K562 (cell line): Measurements from ENCODE around the gene PRSS23. TPM values are rescaled to one million over a fixed set of nuclear protein-coding genes. Genes with fewer than 3 reads are reported as not detected.

Experiments used
- ATAC-seq: fragments of 200-7000 bp; cut with Tn5 transposase; 3 replicates; pipeline ENCODE4 v1.9.1; 2020; ENCODE audit warnings: moderate library complexity
- BruUV-seq: library from RNA; stranded (reverse); fragments of 400-500 nt; replicated peaks from 2 replicates; lab custom pipeline; 2021; lab: Mats Ljungman, UMichigan
- CTCF ChIA-PET: fragments of 300-600 bp; formaldehyde crosslinking; extraction: SDS; loops from one replicate; lab custom pipeline; 2021; ENCODE audit warnings: low intra/inter-chr PET ratio; lab: Yijun Ruan, JAX
- POLR2A ChIA-PET: fragments of 300-600, 350-650 bp; sonication (Branson Sonifier 250); formaldehyde crosslinking; extraction: SDS; loops from one replicate; lab custom pipeline; 2021; ENCODE audit warnings: antibody characterized with exemption, inconsistent platforms; lab: Yijun Ruan, JAX
- DNase-seq, 4 experiments: peaks; one replicate each; pipeline versions ENCODE4 v3.0.0 to v3.0.0-alpha.2; 2011 to 2018; ENCODE audit warnings: low spot score in 3 of 4, mixed read lengths in 3 of 4; ENCODE audit errors: extremely low read depth in 1 of 4
- FAIRE-seq: peaks from 2 replicates; lab custom pipeline; 2011; peaks lifted over from hg19 to GRCh38; lab: Jason Lieb, UNC
- H2AFZ ChIP-seq: 2 replicates; pipeline ENCODE4 v1.6.0; 2011; ENCODE audit warnings: low read depth, low read length, control low read depth, inconsistent platforms
- H3K27ac ChIP-seq: fragments of 200-600 bp; 3 replicates; pipeline ENCODE4 v1.8.0; 2011; ENCODE audit warnings: low read depth, mild to moderate bottlenecking, control low read depth, inconsistent platforms, low read length, moderate library complexity, mixed read lengths; ENCODE audit errors: extremely low read depth
- H3K27me3 ChIP-seq, 2 experiments: fragments of 300-600 bp in 1 of 2; 2 replicates in 1 of 2; 3 replicates in 1 of 2; pipeline versions ENCODE4 v1.6.0 to v1.8.0; 2011; ENCODE audit warnings: inconsistent platforms in 2 of 2, low read length in 2 of 2, mild to moderate bottlenecking in 1 of 2, mixed read lengths in 1 of 2, moderate library complexity in 1 of 2; ENCODE audit not compliant: control insufficient read depth in 2 of 2, insufficient read depth in 2 of 2
- H3K36me3 ChIP-seq: fragments of 300-600 bp; 3 replicates; pipeline ENCODE4 v1.8.0; 2011; ENCODE audit warnings: mild to moderate bottlenecking, low read length, inconsistent platforms; ENCODE audit not compliant: control insufficient read depth, insufficient read depth
- H3K4me1 ChIP-seq, 2 experiments: fragments of 200-600 bp in 1 of 2; replicated peaks in 1 of 2; 2 replicates in 1 of 2; 3 replicates in 1 of 2; pipeline versions ENCODE4 v1.5.1 to v1.8.0; 2011; ENCODE audit warnings: inconsistent platforms in 2 of 2, low read length in 2 of 2, mild to moderate bottlenecking in 1 of 2, mixed read lengths in 1 of 2, moderate library complexity in 1 of 2; ENCODE audit not compliant: control insufficient read depth in 2 of 2, insufficient read depth in 2 of 2
- H3K4me2 ChIP-seq: 2 replicates; pipeline ENCODE4 v1.6.1; 2011; ENCODE audit warnings: low read length, control low read depth, inconsistent platforms, mixed read lengths; ENCODE audit not compliant: insufficient read depth
- H3K4me3 ChIP-seq: fragments of 200-600 bp; sonication (generic), shearing (Covaris generic); 2 replicates; pipeline ENCODE4 v1.5.1; 2016; ENCODE audit warnings: control low read depth, inconsistent platforms
- H3K79me2 ChIP-seq: fragments of 200-600 bp; 3 replicates; pipeline ENCODE4 v1.8.0; 2011; ENCODE audit warnings: low read length, inconsistent platforms; ENCODE audit not compliant: control insufficient read depth, insufficient read depth
- H3K9ac ChIP-seq, 2 experiments: 2 replicates each; pipeline versions ENCODE4 v1.6.0 to v1.6.1; 2011; ENCODE audit warnings: low read depth in 2 of 2, low read length in 2 of 2, control low read depth in 1 of 2, inconsistent platforms in 1 of 2, mild to moderate bottlenecking in 1 of 2, mixed read lengths in 1 of 2; ENCODE audit not compliant: insufficient read depth in 1 of 2
- H3K9me1 ChIP-seq: one replicate; pipeline ENCODE4 v1.6.0; 2011; ENCODE audit warnings: inconsistent platforms, mild to moderate bottlenecking, low read length, moderate library complexity; ENCODE audit not compliant: control insufficient read depth, insufficient read depth
- H3K9me3 ChIP-seq: replicated peaks from 2 replicates; pipeline ENCODE4 v1.5.1; 2011; ENCODE audit warnings: low read depth, low read length, inconsistent platforms; ENCODE audit not compliant: control insufficient read depth, insufficient read depth
- H4K20me1 ChIP-seq: replicated peaks from 2 replicates; pipeline ENCODE4 v1.6.1; 2011; ENCODE audit warnings: low read length, inconsistent platforms, mixed read lengths; ENCODE audit not compliant: control insufficient read depth, insufficient read depth
- NCOA6 ChIP-seq: fragments of 450-650 bp; IDR thresholded peaks from 2 replicates; pipeline ENCODE4 v1.6.1; 2017; ENCODE audit warnings: mild to moderate bottlenecking
- SFPQ ChIP-seq: fragments of 200-400 bp; formaldehyde crosslinking; IDR thresholded peaks from 2 replicates; pipeline ENCODE4 v1.6.1; 2017; ENCODE audit warnings: mild to moderate bottlenecking, low read depth, low read length, moderate library complexity
- SNRNP70 ChIP-seq: fragments of 200-400 bp; formaldehyde crosslinking; optimal IDR thresholded peaks from 2 replicates; pipeline ENCODE3; 2017; ENCODE audit warnings: low read depth, low read length
- ZBTB1 ChIP-seq: sonication (generic); formaldehyde crosslinking; IDR thresholded peaks from 2 replicates; pipeline ENCODE4 v1.8.1; 2023; ENCODE audit warnings: missing genetic modification reagents, low read depth, mild to moderate bottlenecking, borderline replicate concordance
- ZNF124 ChIP-seq: sonication (generic); formaldehyde crosslinking; IDR thresholded peaks from 2 replicates; pipeline ENCODE4 v1.8.1; 2022; ENCODE audit warnings: missing genetic modification reagents
- WGBS: fragments of 100-300 bp; shearing (Covaris generic); methylation state at CpG from one replicate; pipeline ENCODE4 v1.1.6; 2016; ENCODE audit warnings: low coverage, mixed read lengths; ENCODE audit not compliant: insufficient coverage; ENCODE audit errors: missing lambda C conversion rate; 5-methylcytosine and 5-hydroxymethylcytosine counted together
- in situ Hi-C: fragments of 300-500 bp; cut with MboI; formaldehyde crosslinking; loops from 4 replicates; pipeline ENCODE4 v1.15.0; 2018; ENCODE audit warnings: inconsistent platforms, mixed read lengths
- intact Hi-C: fragments of 100-400 bp; cut with micrococcal nuclease; formaldehyde crosslinking; loops from 2 replicates; pipeline ENCODE4 v1.14.2; 2022
- polyA plus RNA-seq, 8 experiments: library from polyadenylated mRNA; depleted of rRNA in 4 of 8; stranded (reverse) in 5 of 8; unstranded in 3 of 8; fragments of >200 nt; fragmentation: Nextera tagmentation in 2 of 8; fragmentation: Illumina TruSeq in 1 of 8; extraction: Ambion mirVana in 2 of 8; extraction: Trizol in 1 of 8; gene quantifications; 2 replicates each; pipeline versions ENCODE4 v1.2.1 to v1.2.3, GENCODE V29; 2011 to 2014; ENCODE audit warnings: inconsistent platforms in 1 of 8, missing spikeins in 1 of 8
- total RNA-seq, 7 experiments: library from RNA; depleted of rRNA in 6 of 7; stranded (reverse); fragments of >200 nt in 6 of 7; fragmentation: Illumina TruSeq in 2 of 7; extraction: Trizol in 2 of 7; gene quantifications; 2 replicates each; pipeline versions ENCODE4 v1.2.1 to v1.2.3, GENCODE V29; 2011 to 2021; ENCODE audit warnings: low replicate concordance in 1 of 7
- TF ChIP-seq, protein P1 (sequence below): fragments of 450-650 bp; formaldehyde crosslinking; conservative IDR thresholded peaks from 2 replicates; pipeline ENCODE4 v1.4.0; 2022; ENCODE audit warnings: mild to moderate bottlenecking, missing genetic modification characterization
- TF ChIP-seq, protein P2 (sequence below), 2 experiments: fragments of 450-650 bp in 1 of 2; sonication (generic) in 1 of 2; formaldehyde crosslinking in 1 of 2; IDR thresholded peaks in 1 of 2; conservative IDR thresholded peaks in 1 of 2; 2 replicates each; pipeline versions ENCODE4 v1.6.1 to v1.8.1; 2016 to 2023; ENCODE audit warnings: mild to moderate bottlenecking in 2 of 2, moderate library complexity in 2 of 2, inconsistent platforms in 1 of 2, missing genetic modification reagents in 1 of 2

Gene PRSS23
- total and polyA plus RNA-seq, 9 of the 15 experiments (the other 6 are each of a cell fraction or from before 2014, with no cell fraction given) = 0.04 to 0.51 (median 0.11) TPM; not detected in 2

DNA sequence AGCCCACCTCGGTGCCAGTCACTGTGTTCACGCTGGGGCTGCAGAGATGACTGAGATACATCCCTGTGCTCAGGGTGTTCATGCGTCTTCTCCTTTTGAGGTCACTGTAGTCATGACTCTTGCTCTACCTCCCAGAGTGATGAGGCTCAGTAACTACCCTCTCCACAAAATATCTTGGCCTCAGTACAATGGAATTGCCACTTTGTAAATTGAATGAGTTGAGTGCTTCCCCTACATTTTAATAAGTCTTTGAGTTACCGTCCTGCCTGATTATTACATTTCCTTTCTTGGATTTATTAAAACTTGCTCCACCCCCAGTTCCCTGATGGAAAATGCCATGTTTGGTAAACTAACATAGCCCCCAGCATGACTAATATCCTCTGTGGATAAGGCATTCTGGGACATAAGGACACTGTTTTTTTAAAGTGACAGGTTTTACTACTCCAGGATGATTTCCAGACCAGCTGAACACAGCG, 15.9 kb downstream of the PRSS23 start:
- Histone ChIP-seq H3K9me1 (no peaks in the 10 kb centered on the region), H3K79me2 (no peaks in the 10 kb centered on the region), H3K27ac (no peak overlapping the region), H3K4me3 (no peak overlapping the region), H3K9me3 (no peaks in the 10 kb centered on the region), H3K4me1 (no peaks in the 10 kb centered on the region), H3K4me2 (no peak overlapping the region), H2AFZ (no peak overlapping the region), H3K9ac (no peak overlapping the region), H3K36me3 (no peaks in the 10 kb centered on the region), H3K27me3 (peaks cover 2 to 19% of the 10 kb centered on the region in 2 experiments; a peak in 4 of 5 replicates), H4K20me1 (no peaks in the 10 kb centered on the region)
- ATAC-seq (no peak), FAIRE-seq (no peak), DNase-seq (no peak)
- intact Hi-C loops (loop anchor here (5.0 kb wide), 2 partner anchors 459 to 959 kb away; partner anchors contain the start of gene CCDC83), in situ Hi-C loops (loop anchor here (5.0 kb wide), 1 partner anchor 359 kb away; no protein-coding TSS in a partner anchor)
- no TSS peak for BruUV-seq
- TF ChIP-seq SFPQ (no peak), ZBTB1 (CRISPR knock-in tag) (no peak), NCOA6 (no peak), ZNF124 (CRISPR knock-in tag) (no peak), SNRNP70 (no peak)
- TF ChIP-seq, protein P1, sequence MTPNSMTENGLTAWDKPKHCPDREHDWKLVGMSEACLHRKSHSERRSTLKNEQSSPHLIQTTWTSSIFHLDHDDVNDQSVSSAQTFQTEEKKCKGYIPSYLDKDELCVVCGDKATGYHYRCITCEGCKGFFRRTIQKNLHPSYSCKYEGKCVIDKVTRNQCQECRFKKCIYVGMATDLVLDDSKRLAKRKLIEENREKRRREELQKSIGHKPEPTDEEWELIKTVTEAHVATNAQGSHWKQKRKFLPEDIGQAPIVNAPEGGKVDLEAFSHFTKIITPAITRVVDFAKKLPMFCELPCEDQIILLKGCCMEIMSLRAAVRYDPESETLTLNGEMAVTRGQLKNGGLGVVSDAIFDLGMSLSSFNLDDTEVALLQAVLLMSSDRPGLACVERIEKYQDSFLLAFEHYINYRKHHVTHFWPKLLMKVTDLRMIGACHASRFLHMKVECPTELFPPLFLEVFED = no peak
- TF ChIP-seq, protein P2, sequence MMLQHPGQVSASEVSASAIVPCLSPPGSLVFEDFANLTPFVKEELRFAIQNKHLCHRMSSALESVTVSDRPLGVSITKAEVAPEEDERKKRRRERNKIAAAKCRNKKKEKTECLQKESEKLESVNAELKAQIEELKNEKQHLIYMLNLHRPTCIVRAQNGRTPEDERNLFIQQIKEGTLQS (IDR thresholded peaks at IDR 0.05) = no peak
- TF ChIP-seq, protein P2 (CRISPR knock-in tag; conservative IDR thresholded peaks at IDR 0.05) = no peak
- WGBS = 5% methylated on average over 5 of the region's 5 CpGs
- CTCF ChIA-PET = interaction anchor here (2.6 kb wide), 1 partner anchor 208 kb away, joined by 10 read pairs; no protein-coding TSS in a partner anchor
- POLR2A ChIA-PET = no interaction called here
